Measurements from ENCODE around the gene HAAO.

Gene HAAO

DNA sequence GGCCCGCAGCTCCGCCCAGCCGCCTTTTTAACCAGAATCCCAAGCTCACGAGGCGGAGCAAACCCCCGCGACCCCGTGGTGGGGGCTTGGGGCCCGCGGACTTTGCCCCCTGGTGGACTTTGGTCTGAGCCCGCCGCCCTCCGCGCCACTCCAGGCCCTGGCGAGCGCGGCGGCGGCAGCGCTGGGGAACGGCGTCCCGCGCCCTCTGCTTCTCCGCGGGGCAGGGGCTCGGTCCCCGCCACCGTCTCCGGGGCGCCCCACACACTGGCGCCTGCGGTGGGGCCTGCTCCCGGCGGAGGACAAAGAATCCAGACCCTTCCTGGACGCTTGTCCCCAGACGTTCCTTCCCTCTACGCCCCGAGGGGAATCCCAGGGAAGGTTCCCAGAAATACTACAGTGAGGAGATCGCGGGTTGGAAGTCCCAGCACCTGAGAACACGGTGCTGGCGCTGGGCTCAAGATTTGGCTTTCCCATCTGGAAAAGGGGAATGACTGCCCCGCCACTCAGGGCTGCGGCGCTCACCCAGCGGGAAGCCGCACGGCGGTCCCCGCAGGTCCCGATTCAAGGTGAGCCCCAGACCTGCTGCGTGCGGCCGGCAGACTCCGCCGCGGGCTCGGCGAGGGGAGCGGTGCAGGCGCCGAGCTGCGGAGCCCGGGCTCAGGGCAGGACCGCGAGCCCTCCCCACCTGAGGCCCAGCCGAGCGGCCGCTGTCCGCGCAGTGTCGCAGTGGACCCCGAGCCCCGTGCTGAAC lies at the start of gene HAAO:
Gene HAAO (minus strand): TSS at position 1 of the 751 bp plus-strand sequence. CDS start 47 bp downstream, outside the sequence.
- H3K9me2 ChIP-seq (replicated peaks; ENCODE audit: low read depth, low read length), result no peaks in the 10 kb centered on the region
- no peaks in the 10 kb centered on the region for H3K36me3 ChIP-seq (ENCODE audit: insufficient read depth, low read length)
- no peak within 1 kb of the TSS for H3K4me2 ChIP-seq (ENCODE audit: low read depth, low read length, poor library complexity, severe bottlenecking)
- no peaks in the 10 kb centered on the region for H3K9me3 ChIP-seq (ENCODE audit: insufficient read depth, low read depth, low read length)
- no peak for TF ChIP-seq EZH2phosphoT487 (IDR thresholded peaks at IDR 0.05; ENCODE audit: borderline replicate concordance)
- TF ChIP-seq, protein P1, sequence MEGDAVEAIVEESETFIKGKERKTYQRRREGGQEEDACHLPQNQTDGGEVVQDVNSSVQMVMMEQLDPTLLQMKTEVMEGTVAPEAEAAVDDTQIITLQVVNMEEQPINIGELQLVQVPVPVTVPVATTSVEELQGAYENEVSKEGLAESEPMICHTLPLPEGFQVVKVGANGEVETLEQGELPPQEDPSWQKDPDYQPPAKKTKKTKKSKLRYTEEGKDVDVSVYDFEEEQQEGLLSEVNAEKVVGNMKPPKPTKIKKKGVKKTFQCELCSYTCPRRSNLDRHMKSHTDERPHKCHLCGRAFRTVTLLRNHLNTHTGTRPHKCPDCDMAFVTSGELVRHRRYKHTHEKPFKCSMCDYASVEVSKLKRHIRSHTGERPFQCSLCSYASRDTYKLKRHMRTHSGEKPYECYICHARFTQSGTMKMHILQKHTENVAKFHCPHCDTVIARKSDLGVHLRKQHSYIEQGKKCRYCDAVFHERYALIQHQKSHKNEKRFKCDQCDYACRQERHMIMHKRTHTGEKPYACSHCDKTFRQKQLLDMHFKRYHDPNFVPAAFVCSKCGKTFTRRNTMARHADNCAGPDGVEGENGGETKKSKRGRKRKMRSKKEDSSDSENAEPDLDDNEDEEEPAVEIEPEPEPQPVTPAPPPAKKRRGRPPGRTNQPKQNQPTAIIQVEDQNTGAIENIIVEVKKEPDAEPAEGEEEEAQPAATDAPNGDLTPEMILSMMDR (conservative IDR thresholded peaks at IDR 0.05; ENCODE audit: low read length), result no peak
- no peaks in the 10 kb centered on the region for H3F3A ChIP-seq (ENCODE audit: low read depth)
- no peak within 1 kb of the TSS for H3K4me3 ChIP-seq (ENCODE audit: low read length, poor library complexity, severe bottlenecking)
- peaks cover 2% of the 10 kb centered on the region for H3K4me1 ChIP-seq (ENCODE audit: insufficient read depth, low read length, poor library complexity, severe bottlenecking)
- no peaks in the 10 kb centered on the region for H4K20me1 ChIP-seq (ENCODE audit: insufficient read depth, low read length, poor library complexity, severe bottlenecking)
- H3K27me3 ChIP-seq (ENCODE audit: insufficient read depth, low read length, poor library complexity, severe bottlenecking), result no peaks in the 10 kb centered on the region
- no peak within 1 kb of the TSS for H2AFZ ChIP-seq (ENCODE audit: low read length)
- no peaks in the 10 kb centered on the region for H3K79me2 ChIP-seq (ENCODE audit: insufficient read depth, low read length)
- H3K9ac ChIP-seq (ENCODE audit: low read depth, low read length, poor library complexity, severe bottlenecking), result no peak within 1 kb of the TSS

DNA sequence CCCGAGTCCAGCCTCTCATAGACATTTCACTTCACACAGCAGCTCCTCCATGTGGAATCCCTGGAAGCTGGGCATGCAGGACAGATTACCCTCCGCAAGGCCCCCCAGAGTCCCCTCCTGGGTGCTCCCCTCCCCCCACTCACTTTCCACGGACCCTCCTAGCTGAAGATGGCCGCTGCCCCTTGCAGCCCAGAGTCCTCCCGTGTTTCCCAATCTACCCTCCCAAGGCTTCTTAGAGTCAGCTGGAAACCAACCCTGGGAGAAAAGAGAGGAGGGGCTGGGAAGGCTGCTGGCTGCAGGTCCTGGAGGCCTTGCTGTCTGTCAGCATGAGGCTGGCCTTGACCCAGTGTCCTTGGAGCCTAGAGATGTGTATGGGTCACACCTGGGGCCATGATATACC lies 49.0 kb upstream of the HAAO start:
- Histone ChIP-seq H3K9ac (ENCODE audit: low read depth, low read length, poor library complexity, severe bottlenecking) (no peak overlapping the region), H3K9me2 (replicated peaks; ENCODE audit: low read depth, low read length) (no peaks in the 10 kb centered on the region), H3K79me2 (ENCODE audit: insufficient read depth, low read length) (no peaks in the 10 kb centered on the region), H3K4me2 (ENCODE audit: low read depth, low read length, poor library complexity, severe bottlenecking) (no peak overlapping the region), H3K27me3 (ENCODE audit: insufficient read depth, low read length, poor library complexity, severe bottlenecking) (no peaks in the 10 kb centered on the region), H4K20me1 (ENCODE audit: insufficient read depth, low read length, poor library complexity, severe bottlenecking) (no peaks in the 10 kb centered on the region), H3K9me3 (ENCODE audit: insufficient read depth, low read depth, low read length) (no peaks in the 10 kb centered on the region), H3K4me1 (ENCODE audit: insufficient read depth, low read length, poor library complexity, severe bottlenecking) (no peaks in the 10 kb centered on the region), H2AFZ (ENCODE audit: low read length) (no peak overlapping the region), H3K36me3 (ENCODE audit: insufficient read depth, low read length) (no peaks in the 10 kb centered on the region), H3F3A (ENCODE audit: low read depth) (no peaks in the 10 kb centered on the region), H3K4me3 (ENCODE audit: low read length, poor library complexity, severe bottlenecking) (no peak overlapping the region)
- TF ChIP-seq, protein P1 (conservative IDR thresholded peaks at IDR 0.05; ENCODE audit: low read length), result no peak
- TF ChIP-seq EZH2phosphoT487 (IDR thresholded peaks at IDR 0.05; ENCODE audit: borderline replicate concordance), result no peak

DNA sequence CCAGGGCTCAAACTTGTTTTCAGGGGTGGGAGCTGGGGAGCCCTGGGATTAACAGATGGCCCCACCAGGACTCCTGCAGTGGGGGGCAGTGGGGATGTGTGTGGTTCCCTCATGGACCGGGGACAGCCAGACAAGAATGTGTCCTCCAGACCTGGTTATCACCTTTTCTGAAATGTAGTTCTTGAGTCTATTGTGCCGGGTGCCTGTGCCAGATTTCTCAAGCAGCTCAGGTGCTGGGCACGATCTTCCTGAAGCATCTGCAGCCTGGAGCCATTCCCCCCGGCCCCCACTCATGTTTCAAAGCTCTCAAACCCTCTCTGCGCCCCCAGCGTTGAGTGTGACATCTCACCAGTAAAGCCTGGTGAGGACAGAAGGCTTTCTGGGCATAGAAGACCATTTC lies 48.4 kb upstream of the HAAO start:
- no peaks in the 10 kb centered on the region for H3K79me2 ChIP-seq (ENCODE audit: insufficient read depth, low read length)
- H2AFZ ChIP-seq (ENCODE audit: low read length), result no peak overlapping the region
- TF ChIP-seq, protein P1 (conservative IDR thresholded peaks at IDR 0.05; ENCODE audit: low read length), result no peak
- TF ChIP-seq EZH2phosphoT487 (IDR thresholded peaks at IDR 0.05; ENCODE audit: borderline replicate concordance), result no peak
- no peaks in the 10 kb centered on the region for H3K27me3 ChIP-seq (ENCODE audit: insufficient read depth, low read length, poor library complexity, severe bottlenecking)
- no peaks in the 10 kb centered on the region for H3F3A ChIP-seq (ENCODE audit: low read depth)
- H3K4me1 ChIP-seq (ENCODE audit: insufficient read depth, low read length, poor library complexity, severe bottlenecking), result no peaks in the 10 kb centered on the region
- H3K9ac ChIP-seq (ENCODE audit: low read depth, low read length, poor library complexity, severe bottlenecking), result no peak overlapping the region
- H3K36me3 ChIP-seq (ENCODE audit: insufficient read depth, low read length), result no peaks in the 10 kb centered on the region
- H3K9me3 ChIP-seq (ENCODE audit: insufficient read depth, low read depth, low read length), result no peaks in the 10 kb centered on the region
- H3K9me2 ChIP-seq (replicated peaks; ENCODE audit: low read depth, low read length), result no peaks in the 10 kb centered on the region
- no peak overlapping the region for H3K4me3 ChIP-seq (ENCODE audit: low read length, poor library complexity, severe bottlenecking)
- H4K20me1 ChIP-seq (ENCODE audit: insufficient read depth, low read length, poor library complexity, severe bottlenecking), result no peaks in the 10 kb centered on the region
- H3K4me2 ChIP-seq (ENCODE audit: low read depth, low read length, poor library complexity, severe bottlenecking), result no peak overlapping the region
